HepG2 (cell line): ENCODE results near the gene FOLR2. TPM values are rescaled to one million over a fixed set of nuclear protein-coding genes. Genes with fewer than 3 reads are reported as not detected.

Source experiments
- CBFB ChIP-seq: sonication (generic); formaldehyde crosslinking; IDR thresholded peaks from 2 replicates; pipeline ENCODE4 v1.4.0; 2020; ENCODE audit warnings: missing genetic modification reagents
- CBX5 ChIP-seq: sonication (generic); formaldehyde crosslinking; IDR thresholded peaks from 2 replicates; pipeline ENCODE4 v1.4.0; 2020; ENCODE audit warnings: missing genetic modification reagents, borderline replicate concordance
- CREB1 ChIP-seq, 2 experiments: fragments of 450-650 bp in 1 of 2; IDR thresholded peaks; 2 replicates each; pipeline ENCODE4 v1.6.1; 2016 to 2017; ENCODE audit warnings: control low read depth in 1 of 2, mild to moderate bottlenecking in 1 of 2, missing compliant biosample characterization in 1 of 2, missing genetic modification characterization in 1 of 2
- DDIT3 ChIP-seq: sonication (generic); formaldehyde crosslinking; IDR thresholded peaks from 2 replicates; pipeline ENCODE4 v1.4.0; 2020; ENCODE audit warnings: mild to moderate bottlenecking, missing genetic modification reagents
- EZH2 ChIP-seq: conservative IDR thresholded peaks from 2 replicates; pipeline ENCODE4 v1.6.1; 2012; ENCODE audit warnings: mild to moderate bottlenecking, low read depth, low read length, moderate library complexity
- IRF9 ChIP-seq: sonication (generic); formaldehyde crosslinking; IDR thresholded peaks from 2 replicates; pipeline ENCODE4 v1.8.0; 2022; ENCODE audit warnings: missing genetic modification reagents, mild to moderate bottlenecking, borderline replicate concordance
- MYC ChIP-seq: sonication (generic); formaldehyde crosslinking; IDR thresholded peaks from 2 replicates; pipeline ENCODE4 v1.9.0; 2021; ENCODE audit warnings: missing genetic modification reagents, borderline replicate concordance
- NFKB2 ChIP-seq: sonication (generic); formaldehyde crosslinking; IDR thresholded peaks from 2 replicates; pipeline ENCODE4 v1.4.0; 2020; ENCODE audit warnings: missing genetic modification reagents, borderline replicate concordance
- SOX5 ChIP-seq: IDR thresholded peaks from 2 replicates; pipeline ENCODE4 v1.6.1; 2016; ENCODE audit warnings: borderline replicate concordance
- SRSF1 ChIP-seq: fragments of 200-400 bp; formaldehyde crosslinking; optimal IDR thresholded peaks from 2 replicates; pipeline ENCODE3; 2017; ENCODE audit warnings: mild to moderate bottlenecking, low read depth, low read length, moderate library complexity
- SSRP1 ChIP-seq: IDR thresholded peaks from 2 replicates; pipeline ENCODE4 v1.6.1; 2016; ENCODE audit warnings: control low read depth
- YEATS4 ChIP-seq: sonication (generic); formaldehyde crosslinking; IDR thresholded peaks from 2 replicates; pipeline ENCODE4 v1.4.0; 2020; ENCODE audit warnings: missing genetic modification reagents, borderline replicate concordance
- ZFY ChIP-seq: sonication (generic); formaldehyde crosslinking; IDR thresholded peaks from 2 replicates; pipeline ENCODE4 v1.4.0; 2020; ENCODE audit warnings: missing genetic modification reagents
- ZNF274 ChIP-seq: sonication (generic); formaldehyde crosslinking; IDR thresholded peaks from 2 replicates; pipeline ENCODE4 v1.5.1; 2020; ENCODE audit warnings: mild to moderate bottlenecking, missing genetic modification reagents
- ZNF34 ChIP-seq: sonication (generic); formaldehyde crosslinking; IDR thresholded peaks from 2 replicates; pipeline ENCODE4 v1.4.0; 2020; ENCODE audit warnings: mild to moderate bottlenecking, missing genetic modification reagents, borderline replicate concordance
- ZNF543 ChIP-seq: sonication (generic); formaldehyde crosslinking; IDR thresholded peaks from 2 replicates; pipeline ENCODE4 v1.4.0; 2020; ENCODE audit warnings: mild to moderate bottlenecking, missing genetic modification reagents
- ZNF614 ChIP-seq: IDR thresholded peaks from 2 replicates; pipeline ENCODE4 v1.6.1; 2018; ENCODE audit warnings: missing biosample characterization, missing genetic modification reagents, inconsistent platforms, borderline replicate concordance
- ZNF687 ChIP-seq: sonication (generic); formaldehyde crosslinking; IDR thresholded peaks from 2 replicates; pipeline ENCODE4 v1.5.1; 2020; ENCODE audit warnings: mild to moderate bottlenecking, missing genetic modification reagents, moderate library complexity
- ZNF768 ChIP-seq: sonication (generic); formaldehyde crosslinking; IDR thresholded peaks from 2 replicates; pipeline ENCODE4 v1.4.0; 2020; ENCODE audit warnings: missing genetic modification reagents
- ZNF790 ChIP-seq: sonication (generic); formaldehyde crosslinking; IDR thresholded peaks from 2 replicates; pipeline ENCODE4 v1.8.0; 2022; ENCODE audit warnings: missing genetic modification reagents, mild to moderate bottlenecking, borderline replicate concordance
- ZNF879 ChIP-seq: sonication (generic); formaldehyde crosslinking; IDR thresholded peaks from 2 replicates; pipeline ENCODE4 v1.8.1; 2023; ENCODE audit warnings: missing genetic modification reagents
- ZSCAN12 ChIP-seq: sonication (generic); formaldehyde crosslinking; IDR thresholded peaks from 2 replicates; pipeline ENCODE4 v1.9.0; 2021; ENCODE audit warnings: mild to moderate bottlenecking, missing genetic modification reagents
- polyA plus RNA-seq, 8 experiments: library from polyadenylated mRNA; depleted of rRNA in 3 of 8; stranded (reverse) in 7 of 8; unstranded in 1 of 8; fragments of >200 nt; fragmentation: Illumina TruSeq in 4 of 8; extraction: Trizol in 4 of 8; gene quantifications; 2 replicates each; pipeline versions ENCODE4 v1.2.1 to v1.2.3, GENCODE V29; 2011 to 2016; ENCODE audit warnings: low read depth in 4 of 8, missing spikeins in 1 of 8, mixed read lengths in 1 of 8; ENCODE audit not compliant: insufficient read depth in 1 of 8
- total RNA-seq, 5 experiments: library from RNA; depleted of rRNA; stranded (reverse); fragments of >200 nt; fragmentation: Illumina TruSeq; extraction: Trizol; gene quantifications; 2 replicates each; pipeline ENCODE4 v1.2.3, GENCODE V29; 2016; ENCODE audit warnings: low read depth in 1 of 5

The FOLR2 gene
- total and polyA plus RNA-seq, 2 of the 13 experiments (the other 11 are each of a cell fraction or from before 2014, with no cell fraction given), result 0.09 TPM; not detected in 1

GRCh38 chr11:72224564-72225410, 8.2 kb downstream of the FOLR2 start, which contains the start of gene INPPL1 (continued):
- no peak for TF ChIP-seq IRF9 (CRISPR knock-in tag)
- peak; percentile 78 for TF ChIP-seq ZFY
- TF ChIP-seq EZH2, result no peak
- TF ChIP-seq ZNF274 (CRISPR knock-in tag), result no peak
- no peak for TF ChIP-seq ZNF614
- peak; percentile 41; the same call in 1 of the 2 replicates for TF ChIP-seq YEATS4 (CRISPR knock-in tag)
- TF ChIP-seq CBFB, result no peak
- TF ChIP-seq NFKB2, result no peak; the same call in 1 of the 2 replicates
- no peak for TF ChIP-seq ZNF790 (CRISPR knock-in tag)
- peak; percentile 37 for TF ChIP-seq ZNF687 (CRISPR knock-in tag)
- TF ChIP-seq CBX5 (CRISPR knock-in tag), result no peak
- TF ChIP-seq ZNF543, result no peak
- TF ChIP-seq DDIT3 (CRISPR knock-in tag), result no peak
- TF ChIP-seq SSRP1, result no peak
- no peak for TF ChIP-seq ZSCAN12 (CRISPR knock-in tag)
- no peak for TF ChIP-seq SRSF1
- TF ChIP-seq MYC, result peak; percentile 38; the same call in 1 of the 2 replicates
- no peak for TF ChIP-seq ZNF879 (CRISPR knock-in tag)
- no peak for TF ChIP-seq ZNF34
- TF ChIP-seq CREB1 (IDR thresholded peaks at IDR 0.05), result no peak
- no peak for TF ChIP-seq CREB1 (CRISPR knock-in tag; IDR thresholded peaks at IDR 0.05)
- TF ChIP-seq ZNF768 (CRISPR knock-in tag), result peak; percentile 36; the same call in 1 of the 2 replicates
- no peak for TF ChIP-seq SOX5
